DND-41 (cell line): ENCODE data around the gene TLE4.

Source experiments
- CTCF ChIP-seq: IDR thresholded peaks from 2 replicates; pipeline ENCODE4 v1.5.1; 2012; ENCODE audit warnings: borderline replicate concordance, low read length, moderate library complexity, mild to moderate bottlenecking; ENCODE audit not compliant: poor library complexity, severe bottlenecking; ENCODE audit errors: extremely low read depth
- EZH2 ChIP-seq: IDR thresholded peaks from 3 replicates; pipeline ENCODE4 v1.6.1; 2012; ENCODE audit warnings: borderline replicate concordance, low read depth, mild to moderate bottlenecking, moderate library complexity, low read length, inconsistent platforms; ENCODE audit not compliant: severe bottlenecking

- no peak for TF ChIP-seq CTCF
- TF ChIP-seq EZH2: no peak
These were observed 129.9 kb downstream of the TLE4 start for GRCh38 chr9:79701651-79702050.
